ENCODE measurements around the gene SUV39H2. TPM values are rescaled to one million over a fixed set of nuclear protein-coding genes. Genes with fewer than 3 reads are reported as not detected.
"Not testable (repeated sequence)": the region's sequence is repeated elsewhere in the genome, so short reads cannot be mapped to it uniquely, and the experiment has no call there.

SUV39H2 gene
- total RNA-seq, 2 experiments from 2014 or later: 38.7 to 39.8 TPM

- peaks cover 16% of the 10 kb centered on the region for H3K4me1 Mint-ChIP-seq (ENCODE audit: low read depth)
- H3K9me3 Mint-ChIP-seq: peaks cover 5% of the 10 kb centered on the region
- H3K4me3 Mint-ChIP-seq: no peak overlapping the region
- no peak for DNase-seq
- intact Hi-C loops (cut with micrococcal nuclease): no loop called here
- ChIA-PET POLR2A (no interaction called here), CTCF (no interaction called here)
- peaks cover 75% of the 10 kb centered on the region for H3K36me3 Mint-ChIP-seq
- no peak overlapping the region for H3K27ac Mint-ChIP-seq
- H3K27me3 Mint-ChIP-seq: no peaks in the 10 kb centered on the region
These were observed 32.3 kb downstream of the SUV39H2 start for GRCh38 chr10:14910953-14911352.

DNA sequence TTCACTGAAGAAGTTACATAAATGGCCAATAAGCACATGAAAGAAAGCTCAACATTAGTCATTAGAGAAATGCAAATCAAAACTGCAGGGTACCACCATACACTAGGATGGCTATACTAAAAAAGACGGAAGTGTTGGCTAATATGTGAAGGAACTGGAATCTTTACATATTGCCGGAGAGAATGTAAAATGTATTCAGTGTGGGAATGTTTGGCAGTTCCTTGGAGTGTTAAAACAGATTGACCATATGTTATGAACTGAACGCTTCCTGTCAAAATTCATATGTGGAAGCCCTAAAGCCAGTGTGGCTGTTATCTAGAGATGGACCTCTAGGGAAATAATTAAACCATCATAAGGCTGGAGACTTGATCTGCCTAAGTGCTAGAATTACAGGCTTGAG, 33.1 kb downstream of the SUV39H2 start:
- H3K9me3 Mint-ChIP-seq: peaks cover 12% of the 10 kb centered on the region
- peaks cover 16% of the 10 kb centered on the region for H3K4me1 Mint-ChIP-seq (ENCODE audit: low read depth)
- no peak overlapping the region for H3K27ac Mint-ChIP-seq
- ChIA-PET POLR2A (no interaction called here), CTCF (interaction anchor here (1.0 kb wide), 1 partner anchor 8 kb away, joined by 3 read pairs; no protein-coding TSS in a partner anchor)
- H3K36me3 Mint-ChIP-seq: peaks cover 79% of the 10 kb centered on the region
- DNase-seq: no peak
- H3K27me3 Mint-ChIP-seq: no peaks in the 10 kb centered on the region
- intact Hi-C loops (cut with micrococcal nuclease): no loop called here
- no peak overlapping the region for H3K4me3 Mint-ChIP-seq

GRCh38 chr10:14916600-14916999, 37.9 kb downstream of the SUV39H2 start:
- POLR2A ChIA-PET: no interaction called here

DNA sequence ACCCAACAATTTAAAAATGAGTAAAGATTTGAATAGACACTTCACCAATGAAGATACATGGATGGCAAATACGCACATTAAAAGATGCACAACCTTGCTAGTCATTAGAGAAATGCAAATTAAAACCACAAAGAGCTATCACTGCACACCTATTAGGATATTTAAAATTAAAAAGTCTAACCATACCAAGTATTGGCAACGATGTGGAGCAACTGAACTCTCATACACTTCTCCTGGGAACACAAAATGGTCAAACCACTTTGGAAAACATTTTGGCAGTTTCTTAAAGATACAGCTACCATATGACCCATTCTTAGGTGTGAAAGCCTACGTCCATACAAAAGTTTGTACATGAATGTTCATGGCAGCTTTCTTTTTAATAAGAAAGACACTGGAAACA, 39.2 kb downstream of the SUV39H2 start:
- H3K4me3 Mint-ChIP-seq: no peak overlapping the region
- peaks cover 88% of the 10 kb centered on the region for H3K36me3 Mint-ChIP-seq

More at GRCh38 chr10:14916600-14916999, 37.9 kb downstream of the SUV39H2 start:
- H3K4me3 Mint-ChIP-seq: no peak overlapping the region
- intact Hi-C loops (cut with micrococcal nuclease): no loop called here
- H3K27ac Mint-ChIP-seq: no peak overlapping the region
- no peaks in the 10 kb centered on the region for H3K27me3 Mint-ChIP-seq
- CTCF ChIA-PET: no interaction called here
- peaks cover 18% of the 10 kb centered on the region for H3K4me1 Mint-ChIP-seq (ENCODE audit: low read depth)
- peaks cover 84% of the 10 kb centered on the region for H3K36me3 Mint-ChIP-seq
- no peak for DNase-seq
- H3K9me3 Mint-ChIP-seq: peaks cover 26% of the 10 kb centered on the region

DNA sequence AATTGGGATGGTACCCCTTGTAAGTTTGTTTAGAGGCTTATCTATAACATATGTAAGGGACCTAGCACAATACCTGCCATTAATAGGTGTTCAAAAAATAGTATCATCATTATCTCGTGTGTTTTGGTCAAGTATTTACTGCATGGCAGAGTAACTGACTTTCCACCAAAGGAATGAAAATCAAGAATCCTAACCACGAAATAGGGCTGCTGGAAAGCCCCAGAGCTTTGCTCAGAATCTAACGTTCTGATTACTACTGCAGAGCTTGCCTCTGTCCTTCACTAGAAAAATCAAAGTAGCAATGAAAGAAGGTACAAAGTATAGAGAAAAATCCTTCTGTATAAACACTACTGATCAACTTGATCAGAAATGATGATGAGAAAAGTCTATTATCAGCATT, 40.3 kb downstream of the SUV39H2 start:
- CTCF ChIA-PET: no interaction called here
- POLR2A ChIA-PET: no interaction called here
- Mint-ChIP-seq H3K9me3 (peaks cover 26% of the 10 kb centered on the region), H3K36me3 (peaks cover 82% of the 10 kb centered on the region), H3K4me3 (no peak overlapping the region), H3K27ac (no peak overlapping the region), H3K27me3 (no peaks in the 10 kb centered on the region), H3K4me1 (ENCODE audit: low read depth) (peaks cover 18% of the 10 kb centered on the region)
- DNase-seq: no peak
- intact Hi-C loops (cut with micrococcal nuclease): no loop called here

More for the DNA sequence above, 39.2 kb downstream of the SUV39H2 start:
- intact Hi-C loops (cut with micrococcal nuclease): no loop called here
- H3K9me3 Mint-ChIP-seq: peaks cover 26% of the 10 kb centered on the region
- ChIA-PET POLR2A (no interaction called here), CTCF (no interaction called here)
- H3K4me1 Mint-ChIP-seq (ENCODE audit: low read depth): peaks cover 18% of the 10 kb centered on the region
- H3K27ac Mint-ChIP-seq: no peak overlapping the region
- no peak for DNase-seq
- H3K27me3 Mint-ChIP-seq: no peaks in the 10 kb centered on the region

DNA sequence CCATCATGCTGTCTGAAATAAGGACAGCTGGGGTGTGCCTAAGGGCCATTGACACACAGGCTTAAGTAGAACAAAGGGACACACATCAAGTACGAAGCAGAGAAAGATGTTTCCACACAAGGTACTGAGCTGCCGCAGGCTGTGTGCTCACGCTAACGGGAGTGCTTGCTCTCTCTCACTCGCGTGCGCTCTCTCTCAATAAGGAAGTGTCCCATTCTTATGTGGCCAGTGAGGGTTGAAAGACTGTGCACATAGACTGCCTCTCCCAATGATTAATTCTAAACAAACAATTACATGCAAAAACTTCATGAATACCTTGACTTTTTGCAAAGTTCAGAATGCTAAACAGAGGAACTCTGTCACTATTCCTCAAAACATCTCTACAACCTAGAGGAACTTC, 45.3 kb downstream of the SUV39H2 start:
- Mint-ChIP-seq H3K36me3 (peaks cover 59% of the 10 kb centered on the region), H3K4me3 (no peak overlapping the region), H3K9me3 (peaks cover under 1% of the 10 kb centered on the region), H3K4me1 (ENCODE audit: low read depth) (peaks cover 2% of the 10 kb centered on the region), H3K27ac (no peak overlapping the region), H3K27me3 (no peaks in the 10 kb centered on the region)
- POLR2A ChIA-PET: no interaction called here
- CTCF ChIA-PET: no interaction called here
- intact Hi-C loops (cut with micrococcal nuclease): no loop called here
- DNase-seq: no peak

DNA sequence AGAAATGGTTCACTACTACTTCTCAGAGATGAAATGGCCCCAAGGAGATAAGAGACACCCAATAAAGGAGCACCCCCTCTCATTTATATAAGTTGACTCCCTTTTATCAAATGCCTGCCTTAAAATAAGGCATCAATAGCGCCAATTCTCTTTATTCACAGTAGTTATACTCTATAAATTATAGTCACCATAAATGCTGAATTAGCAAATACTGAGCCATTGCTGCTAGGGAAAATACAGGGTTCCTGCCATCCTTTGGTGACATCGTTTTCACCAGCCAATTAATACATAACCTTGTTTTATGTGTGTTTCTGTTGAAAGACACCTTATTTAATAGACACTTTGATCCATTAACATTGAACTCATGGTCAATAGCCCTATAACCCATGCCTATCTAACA, 46.6 kb downstream of the SUV39H2 start:
- no peak overlapping the region for H3K27ac Mint-ChIP-seq
- ChIA-PET POLR2A (no interaction called here), CTCF (no interaction called here)
- no peak for DNase-seq
- no peaks in the 10 kb centered on the region for H3K4me1 Mint-ChIP-seq (ENCODE audit: low read depth)
- no peaks in the 10 kb centered on the region for H3K27me3 Mint-ChIP-seq
- H3K4me3 Mint-ChIP-seq: no peak overlapping the region
- H3K9me3 Mint-ChIP-seq: no peaks in the 10 kb centered on the region
- intact Hi-C loops (cut with micrococcal nuclease): no loop called here
- peaks cover 47% of the 10 kb centered on the region for H3K36me3 Mint-ChIP-seq

DNA sequence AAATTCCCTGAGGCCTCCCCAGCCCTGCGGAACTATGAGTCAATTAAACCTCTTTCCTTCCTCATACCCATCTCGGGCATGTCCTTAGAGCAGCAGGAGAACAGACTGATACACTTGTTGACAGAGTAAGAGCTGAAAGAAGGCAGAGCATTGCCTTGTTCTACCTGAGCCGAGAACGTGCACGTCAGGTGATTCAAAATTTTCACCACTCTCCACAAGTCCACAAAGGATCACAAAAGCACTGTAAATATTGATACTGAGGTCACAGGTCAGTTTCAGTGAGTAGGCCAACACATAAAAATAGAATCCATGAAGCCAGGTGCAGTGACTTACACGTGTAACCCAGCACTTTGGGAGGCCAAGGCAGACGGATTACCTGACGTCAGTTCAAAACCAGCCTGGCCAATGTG, 47.4 kb downstream of the SUV39H2 start:
- H3K4me3 Mint-ChIP-seq: no peak overlapping the region
- H3K36me3 Mint-ChIP-seq: peaks cover 45% of the 10 kb centered on the region
- POLR2A ChIA-PET: no interaction called here
- DNase-seq: no peak
- H3K9me3 Mint-ChIP-seq: no peaks in the 10 kb centered on the region
- CTCF ChIA-PET: no interaction called here
- H3K4me1 Mint-ChIP-seq (ENCODE audit: low read depth): no peaks in the 10 kb centered on the region
- H3K27me3 Mint-ChIP-seq: no peaks in the 10 kb centered on the region
- no peak overlapping the region for H3K27ac Mint-ChIP-seq
- intact Hi-C loops (cut with micrococcal nuclease): no loop called here

GRCh38 chr10:14926722-14927416, 48.2 kb downstream of the SUV39H2 start:
- intact Hi-C loops (cut with micrococcal nuclease): no loop called here
- H3K27me3 Mint-ChIP-seq: no peaks in the 10 kb centered on the region
- ChIA-PET POLR2A (no interaction called here), CTCF (no interaction called here)
- no peak overlapping the region for H3K4me3 Mint-ChIP-seq
- H3K4me1 Mint-ChIP-seq (ENCODE audit: low read depth): no peaks in the 10 kb centered on the region
- H3K27ac Mint-ChIP-seq: no peak overlapping the region
- H3K36me3 Mint-ChIP-seq: peaks cover 44% of the 10 kb centered on the region
- no peaks in the 10 kb centered on the region for H3K9me3 Mint-ChIP-seq
- DNase-seq: no peak

DNA sequence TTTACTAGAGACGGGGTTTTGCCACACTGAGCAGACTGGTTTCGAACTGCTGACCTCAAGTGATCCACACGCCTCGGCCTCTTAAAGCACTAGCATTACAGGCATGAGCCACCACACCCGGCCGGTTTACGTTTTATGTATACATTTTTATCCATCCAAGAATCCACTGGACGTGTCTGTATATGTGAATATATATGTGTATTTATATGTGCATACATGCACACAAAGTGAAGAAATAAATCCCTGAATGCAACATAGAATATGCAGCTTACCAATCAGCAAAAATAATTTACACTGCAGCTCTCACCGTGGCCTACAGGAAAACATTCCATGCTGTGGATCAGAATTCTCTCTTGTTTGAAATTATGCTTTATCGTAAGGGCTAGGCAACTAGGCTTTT, 51.9 kb downstream of the SUV39H2 start:
- ChIA-PET POLR2A (interaction anchor here (0.6 kb wide), 1 partner anchor 31 kb away, joined by 3 read pairs; no protein-coding TSS in a partner anchor), CTCF (no interaction called here)
- no peak overlapping the region for H3K27ac Mint-ChIP-seq
- H3K9me3 Mint-ChIP-seq: no peaks in the 10 kb centered on the region
- no peak overlapping the region for H3K4me3 Mint-ChIP-seq
- no peaks in the 10 kb centered on the region for H3K27me3 Mint-ChIP-seq
- no peak for DNase-seq
- H3K36me3 Mint-ChIP-seq: peaks cover 54% of the 10 kb centered on the region
- H3K4me1 Mint-ChIP-seq (ENCODE audit: low read depth): no peaks in the 10 kb centered on the region
- intact Hi-C loops (cut with micrococcal nuclease): no loop called here

DNA sequence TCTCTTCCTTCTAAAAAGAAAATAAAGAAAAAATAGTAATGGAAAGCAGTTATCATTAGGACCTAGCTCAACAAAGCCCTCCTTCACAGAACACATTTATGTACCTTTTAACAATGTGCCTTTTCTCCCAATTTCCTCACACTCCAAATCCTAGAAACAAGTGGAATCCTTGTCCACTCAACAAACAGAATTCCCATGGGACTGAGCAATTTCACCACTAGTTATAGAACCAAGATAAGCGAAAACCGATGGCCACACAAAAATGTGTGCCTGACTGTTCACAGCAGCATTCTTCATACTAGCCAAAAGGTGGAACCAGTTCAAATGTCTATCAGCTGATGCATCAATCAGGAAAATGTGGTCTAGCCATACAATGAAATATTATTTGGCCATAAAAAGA, 57.9 kb downstream of the SUV39H2 start:
- CTCF ChIA-PET: no interaction called here
- H3K9me3 Mint-ChIP-seq: no peaks in the 10 kb centered on the region
- peaks cover 2% of the 10 kb centered on the region for H3K4me1 Mint-ChIP-seq (ENCODE audit: low read depth)
- peaks cover 35% of the 10 kb centered on the region for H3K36me3 Mint-ChIP-seq
- intact Hi-C loops (cut with micrococcal nuclease): no loop called here
- H3K27me3 Mint-ChIP-seq: no peaks in the 10 kb centered on the region
- DNase-seq: no peak
- H3K4me3 Mint-ChIP-seq: no peak overlapping the region
- no peak overlapping the region for H3K27ac Mint-ChIP-seq
- POLR2A ChIA-PET: no interaction called here

- peak; percentile 67 for DNase-seq
- H3K4me3 Mint-ChIP-seq; H3K9me3 Mint-ChIP-seq; H3K27ac Mint-ChIP-seq; POLR2A ChIA-PET; CTCF ChIA-PET; intact Hi-C loops (cut with micrococcal nuclease); H3K27me3 Mint-ChIP-seq: not testable (repeated sequence)
- H3K36me3 Mint-ChIP-seq: peaks cover 21% of the 10 kb centered on the region
- peaks cover 11% of the 10 kb centered on the region for H3K4me1 Mint-ChIP-seq (ENCODE audit: low read depth)
These were observed 60.3 kb downstream of the SUV39H2 start for GRCh38 chr10:14938971-14939370.

- intact Hi-C loops (cut with micrococcal nuclease): not testable (repeated sequence)
These were observed 63.7 kb downstream of the SUV39H2 start for GRCh38 chr10:14942147-14942949.

More at GRCh38 chr10:14942147-14942949, 63.7 kb downstream of the SUV39H2 start:
- Mint-ChIP-seq H3K4me1 (ENCODE audit: low read depth) (peaks cover 11% of the 10 kb centered on the region), H3K36me3 (peaks cover 23% of the 10 kb centered on the region)
- H3K9me3 Mint-ChIP-seq, POLR2A ChIA-PET, H3K4me3 Mint-ChIP-seq, CTCF ChIA-PET, DNase-seq, H3K27ac Mint-ChIP-seq, H3K27me3 Mint-ChIP-seq: not testable (repeated sequence)

All from activated CD4-positive, alpha-beta memory T cell treated with anti-CD3 and anti-CD28 coated beads for 36 hours (primary cell).